Neural cell (in vitro differentiated cells): Measurements from ENCODE around the gene C9orf43.

Source experiments
- CTCF ChIP-seq: fragments of 450-650 bp; IDR thresholded peaks from 2 replicates; pipeline ENCODE4 v1.5.1; 2014; ENCODE audit warnings: antibody characterized with exemption, mild to moderate bottlenecking, moderate library complexity; ENCODE audit not compliant: poor library complexity, severe bottlenecking
- EP300 ChIP-seq: fragments of 450-650 bp; conservative IDR thresholded peaks from 2 replicates; pipeline ENCODE4 v1.6.1; 2014; ENCODE audit warnings: antibody characterized with exemption, mild to moderate bottlenecking, moderate library complexity; ENCODE audit not compliant: poor library complexity, severe bottlenecking
- EZH2 ChIP-seq: fragments of 200-600, 300-800 bp; shearing (Covaris generic), sonication (generic); IDR thresholded peaks from 2 replicates; pipeline ENCODE4 v1.6.1; 2014; ENCODE audit warnings: antibody characterized with exemption, low read length, borderline replicate concordance, mild to moderate bottlenecking; ENCODE audit not compliant: insufficient read depth, poor library complexity, severe bottlenecking
- POLR2AphosphoS5 ChIP-seq: IDR thresholded peaks from 2 replicates; pipeline ENCODE4 v1.6.1; 2012
- SMC3 ChIP-seq: fragments of 450-650 bp; conservative IDR thresholded peaks from 2 replicates; pipeline ENCODE4 v1.6.1; 2014; ENCODE audit warnings: antibody characterized with exemption, mild to moderate bottlenecking, moderate library complexity; ENCODE audit not compliant: poor library complexity

- TF ChIP-seq CTCF (no peak), SMC3 (no peak), EP300 (no peak), POLR2AphosphoS5 (no peak), EZH2 (no peak)
These were observed 20.6 kb downstream of the C9orf43 start for GRCh38 chr9:113431191-113431590.
